Fibroblast of lung (primary cell): ENCODE results near the gene INSC.

Experiments
- EZH2 ChIP-seq: IDR thresholded peaks from 2 replicates; pipeline ENCODE4 v1.5.1; 2012; ENCODE audit warnings: low read length, control low read depth, mild to moderate bottlenecking; ENCODE audit errors: missing control alignments
- TF ChIP-seq, protein P1 (sequence below), 2 donors: IDR thresholded peaks in 1 of 2; conservative IDR thresholded peaks in 1 of 2; 1 replicate in 1 of 2; 2 replicates in 1 of 2; pipeline ENCODE4 v1.5.1; 2011 to 2012; ENCODE audit warnings: low read length in 2 of 2, control low read depth in 1 of 2, inconsistent platforms in 1 of 2, low read depth in 1 of 2, mild to moderate bottlenecking in 1 of 2

DNA sequence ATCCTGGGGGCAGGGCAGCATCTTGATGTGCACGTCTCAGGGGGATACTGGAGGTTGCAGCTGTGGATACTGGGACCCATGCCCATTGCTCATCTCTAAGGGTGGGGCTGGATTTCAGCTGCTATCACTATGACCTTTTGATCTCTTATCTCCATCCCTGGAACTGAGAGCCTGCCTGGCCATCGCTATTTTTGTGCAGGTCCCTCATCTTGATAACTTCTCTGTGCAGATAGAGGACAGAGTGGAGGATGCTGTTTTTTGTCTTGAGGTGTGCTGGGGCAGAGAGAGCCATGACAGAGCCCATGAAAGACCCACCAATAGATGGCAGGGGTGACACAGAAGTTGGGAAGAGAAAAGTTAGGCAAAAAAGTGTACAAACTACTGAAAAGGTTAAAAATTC, 5.1 kb upstream of the INSC start:
- TF ChIP-seq, protein P1, sequence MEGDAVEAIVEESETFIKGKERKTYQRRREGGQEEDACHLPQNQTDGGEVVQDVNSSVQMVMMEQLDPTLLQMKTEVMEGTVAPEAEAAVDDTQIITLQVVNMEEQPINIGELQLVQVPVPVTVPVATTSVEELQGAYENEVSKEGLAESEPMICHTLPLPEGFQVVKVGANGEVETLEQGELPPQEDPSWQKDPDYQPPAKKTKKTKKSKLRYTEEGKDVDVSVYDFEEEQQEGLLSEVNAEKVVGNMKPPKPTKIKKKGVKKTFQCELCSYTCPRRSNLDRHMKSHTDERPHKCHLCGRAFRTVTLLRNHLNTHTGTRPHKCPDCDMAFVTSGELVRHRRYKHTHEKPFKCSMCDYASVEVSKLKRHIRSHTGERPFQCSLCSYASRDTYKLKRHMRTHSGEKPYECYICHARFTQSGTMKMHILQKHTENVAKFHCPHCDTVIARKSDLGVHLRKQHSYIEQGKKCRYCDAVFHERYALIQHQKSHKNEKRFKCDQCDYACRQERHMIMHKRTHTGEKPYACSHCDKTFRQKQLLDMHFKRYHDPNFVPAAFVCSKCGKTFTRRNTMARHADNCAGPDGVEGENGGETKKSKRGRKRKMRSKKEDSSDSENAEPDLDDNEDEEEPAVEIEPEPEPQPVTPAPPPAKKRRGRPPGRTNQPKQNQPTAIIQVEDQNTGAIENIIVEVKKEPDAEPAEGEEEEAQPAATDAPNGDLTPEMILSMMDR (conservative IDR thresholded peaks at IDR 0.05 in 1 of 2, IDR thresholded peaks at IDR 0.05 in 1 of 2; ENCODE audit: low read depth in 1 of 2, low read length in 2 of 2) = no peak
- TF ChIP-seq EZH2 = no peak
